PFSK-1 (cell line): ENCODE results near the gene KIRREL3.

Experiments
- FOXP2 ChIP-seq: optimal IDR thresholded peaks from 2 replicates; pipeline ENCODE3; 2011; ENCODE audit warnings: borderline replicate concordance, control low read depth, inconsistent platforms; ENCODE audit not compliant: insufficient read depth; ENCODE audit errors: extremely low read length, extremely low read depth
- POLR2AphosphoS5 ChIP-seq: IDR thresholded peaks from 2 replicates; pipeline ENCODE4 v1.6.1; 2012; ENCODE audit warnings: low read depth, mild to moderate bottlenecking, control low read depth, low read length, moderate library complexity
- REST ChIP-seq, 2 experiments: IDR thresholded peaks; 2 replicates each; pipeline versions ENCODE4 v1.6.1 to v1.8.0; 2011 to 2012; ENCODE audit warnings: low read depth in 2 of 2, low read length in 2 of 2, control low read depth in 1 of 2, inconsistent platforms in 1 of 2, mild to moderate bottlenecking in 1 of 2, moderate library complexity in 1 of 2; ENCODE audit not compliant: insufficient read depth in 1 of 2
- SIN3A ChIP-seq: IDR thresholded peaks from 2 replicates; pipeline ENCODE4 v1.6.1; 2012; ENCODE audit warnings: mild to moderate bottlenecking, low read length, moderate library complexity, borderline replicate concordance; ENCODE audit not compliant: insufficient read depth
- TAF1 ChIP-seq: IDR thresholded peaks from 2 replicates; pipeline ENCODE4 v1.6.1; 2012; ENCODE audit warnings: low read length, control low read depth, borderline replicate concordance; ENCODE audit not compliant: insufficient read depth

The KIRREL3 gene

DNA sequence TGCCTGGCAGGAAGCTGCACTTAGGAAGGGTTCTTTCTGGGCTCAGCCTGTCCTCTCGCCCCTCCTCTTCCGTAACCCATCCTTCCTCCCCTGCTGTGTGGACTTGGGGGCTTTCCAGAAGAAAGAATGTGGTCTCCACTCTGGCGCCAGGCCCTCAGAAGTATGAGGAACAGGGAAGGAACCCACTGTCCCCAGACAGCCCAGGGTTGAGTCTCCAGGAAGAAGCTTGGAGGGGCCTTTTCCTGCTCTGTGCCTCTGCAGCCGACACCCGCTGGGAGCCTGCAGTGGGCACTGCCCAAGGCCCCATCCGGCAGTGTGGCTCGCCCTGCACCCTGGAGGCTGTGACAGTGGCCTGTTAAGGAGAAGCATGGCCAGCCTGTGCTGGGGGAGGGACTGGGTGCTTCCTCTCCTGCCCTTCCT is 532.5 kb downstream of the KIRREL3 start:
- no peak for TF ChIP-seq FOXP2
- TF ChIP-seq POLR2AphosphoS5 = no peak
- no peak for TF ChIP-seq REST (IDR thresholded peaks at IDR 0.05; ENCODE audit: insufficient read depth in 1 of 2, low read depth in 2 of 2, low read length in 2 of 2)
- TF ChIP-seq SIN3A = no peak
- no peak for TF ChIP-seq TAF1

- TF ChIP-seq POLR2AphosphoS5 (no peak), SIN3A (no peak), TAF1 (no peak), REST (IDR thresholded peaks at IDR 0.05; ENCODE audit: insufficient read depth in 1 of 2, low read depth in 2 of 2, low read length in 2 of 2) (no peak), FOXP2 (no peak)
Observed at GRCh38 chr11:126467471-126467870, 533.1 kb downstream of the KIRREL3 start.

DNA sequence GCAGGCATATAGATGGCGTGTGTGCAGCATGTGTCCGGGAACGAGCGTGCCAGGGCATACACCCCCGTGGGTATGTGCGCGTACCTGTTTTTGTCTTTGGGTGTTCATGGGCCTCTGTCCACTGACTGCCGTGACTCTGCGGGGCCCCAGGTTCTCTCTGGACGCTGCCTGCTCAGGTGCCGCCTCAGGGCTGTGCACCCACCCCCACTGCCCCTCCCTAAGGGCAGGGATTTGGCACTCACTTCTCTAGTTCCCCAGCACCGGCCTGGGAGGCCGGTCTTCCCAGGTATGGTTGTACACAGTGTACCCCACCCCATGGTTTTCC is 533.6 kb downstream of the KIRREL3 start:
- TF ChIP-seq REST (IDR thresholded peaks at IDR 0.05; ENCODE audit: insufficient read depth in 1 of 2, low read depth in 2 of 2, low read length in 2 of 2) (no peak), POLR2AphosphoS5 (no peak), TAF1 (no peak), FOXP2 (no peak), SIN3A (no peak)

DNA sequence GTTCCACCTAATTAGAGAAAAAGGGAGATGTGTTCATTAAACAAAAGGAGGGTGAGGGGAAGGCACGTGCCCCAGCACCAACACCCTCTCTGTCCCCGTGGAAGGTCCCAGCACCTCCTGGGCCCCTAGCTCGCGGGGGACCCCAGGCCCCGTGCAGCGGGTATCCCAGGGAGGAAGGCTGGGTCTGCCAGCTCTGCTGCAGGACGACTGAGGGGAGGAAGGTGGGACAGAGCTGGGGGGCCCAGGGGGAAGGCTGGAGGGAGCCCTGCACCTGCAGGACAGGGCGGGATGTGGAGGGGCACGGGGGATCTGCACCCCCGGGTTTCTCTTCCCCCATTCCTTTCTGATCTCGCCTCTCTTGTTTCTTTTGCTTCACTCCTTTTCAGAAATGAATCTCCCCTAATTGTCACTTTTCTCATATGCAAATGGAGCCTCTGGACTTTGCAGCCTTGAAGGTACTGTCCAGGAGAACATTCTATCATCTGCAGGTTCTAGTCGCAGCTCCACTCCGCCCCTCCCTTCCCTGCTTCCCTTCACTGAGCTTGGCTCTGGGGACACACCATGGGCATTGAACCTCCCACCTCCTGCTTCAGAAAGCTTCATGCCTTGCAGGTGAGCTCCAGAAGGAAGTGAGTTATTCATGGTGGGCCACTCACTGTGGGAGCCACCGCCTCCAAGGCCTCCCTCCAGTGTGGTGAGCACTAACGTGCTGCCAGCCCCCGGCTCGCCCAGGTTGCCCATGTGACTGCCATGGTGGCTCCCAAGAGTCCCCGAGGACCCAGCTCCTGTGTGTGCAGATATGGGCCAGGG is 534.1 kb downstream of the KIRREL3 start:
- no peak for TF ChIP-seq TAF1
- no peak for TF ChIP-seq SIN3A
- no peak for TF ChIP-seq FOXP2
- TF ChIP-seq REST (IDR thresholded peaks at IDR 0.05; ENCODE audit: insufficient read depth in 1 of 2, low read depth in 2 of 2, low read length in 2 of 2) = no peak
- no peak for TF ChIP-seq POLR2AphosphoS5
